ENCODE measurements around the gene A3GALT2. TPM values are rescaled to one million over a fixed set of nuclear protein-coding genes. Genes with fewer than 3 reads are reported as not detected.

The A3GALT2 gene
- total RNA-seq, 1 donor from 2014 or later, result not detected

DNA sequence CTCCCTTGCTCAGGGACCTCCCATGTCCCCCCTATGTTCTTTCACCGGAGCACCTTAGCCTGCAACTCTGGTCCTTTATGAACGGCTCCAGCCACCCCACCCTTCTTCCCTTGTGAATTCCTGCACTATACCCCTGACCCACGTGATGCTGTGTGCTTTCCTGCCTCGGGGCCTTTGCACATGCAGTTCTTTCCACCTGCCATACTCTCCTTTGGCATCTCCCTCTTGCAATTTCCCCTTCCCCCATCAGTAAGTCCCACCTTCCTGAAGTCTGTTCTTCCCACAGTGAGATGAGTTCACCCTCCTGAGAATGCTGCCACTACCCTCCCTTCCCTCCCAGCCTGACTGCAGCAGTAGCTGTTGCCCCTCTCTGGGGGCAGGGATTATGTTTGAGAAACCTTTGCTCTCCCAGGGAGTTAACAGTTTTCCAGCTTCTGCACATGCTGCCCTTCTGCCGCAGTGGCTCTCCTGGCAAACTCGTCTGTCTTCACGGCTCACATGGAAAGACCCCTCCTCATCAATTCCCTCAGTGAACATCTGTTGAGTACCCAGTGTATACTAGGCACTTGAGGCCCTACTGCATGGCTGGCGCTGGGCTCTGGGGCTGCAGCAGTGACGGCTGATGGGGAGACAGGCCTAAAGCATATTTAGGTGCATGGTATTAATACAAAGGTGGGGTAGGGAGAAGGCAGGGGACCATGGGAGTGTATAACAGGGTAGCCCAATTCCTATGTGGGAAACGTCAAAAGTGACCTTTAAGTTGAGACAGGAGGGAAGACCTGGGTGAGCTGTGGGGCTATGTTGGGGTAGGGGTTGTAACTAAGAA, 54.9 kb downstream of the A3GALT2 start:
- no peak overlapping the region for H3K27ac ChIP-seq
- H3K4me3 ChIP-seq, result no peak overlapping the region
- intact Hi-C loops (cut with DNase I), result no loop called here
- H3K9me3 ChIP-seq, result no peaks in the 10 kb centered on the region
- DNase-seq (ENCODE audit: extremely low spot score in 2 of 2), result no peak
- H3K4me1 ChIP-seq, result peaks cover 84% of the 10 kb centered on the region
- no peaks in the 10 kb centered on the region for H3K27me3 ChIP-seq
- no peaks in the 10 kb centered on the region for H3K36me3 ChIP-seq
- TF ChIP-seq POLR2AphosphoS5 (IDR thresholded peaks at IDR 0.05; ENCODE audit: insufficient read depth in 1 of 2, low read depth in 1 of 2) (no peak), POLR2A (IDR thresholded peaks at IDR 0.05) (no peak), CTCF (IDR thresholded peaks at IDR 0.05) (no peak)

- Histone ChIP-seq H3K9me3 (no peaks in the 10 kb centered on the region), H3K27me3 (no peaks in the 10 kb centered on the region), H3K36me3 (no peaks in the 10 kb centered on the region), H3K27ac (no peak overlapping the region), H3K4me3 (no peak overlapping the region), H3K4me1 (peaks cover 85% of the 10 kb centered on the region)
- TF ChIP-seq POLR2A (IDR thresholded peaks at IDR 0.05) (no peak), CTCF (IDR thresholded peaks at IDR 0.05) (no peak), POLR2AphosphoS5 (IDR thresholded peaks at IDR 0.05; ENCODE audit: insufficient read depth in 1 of 2, low read depth in 1 of 2) (no peak)
- no peak for DNase-seq (ENCODE audit: extremely low spot score in 2 of 2)
- intact Hi-C loops (cut with DNase I), result loop anchor here (5.0 kb wide), 1 partner anchor 1448 kb away; no protein-coding TSS in a partner anchor
Observed at GRCh38 chr1:33263890-33264504, 56.9 kb downstream of the A3GALT2 start.

DNA sequence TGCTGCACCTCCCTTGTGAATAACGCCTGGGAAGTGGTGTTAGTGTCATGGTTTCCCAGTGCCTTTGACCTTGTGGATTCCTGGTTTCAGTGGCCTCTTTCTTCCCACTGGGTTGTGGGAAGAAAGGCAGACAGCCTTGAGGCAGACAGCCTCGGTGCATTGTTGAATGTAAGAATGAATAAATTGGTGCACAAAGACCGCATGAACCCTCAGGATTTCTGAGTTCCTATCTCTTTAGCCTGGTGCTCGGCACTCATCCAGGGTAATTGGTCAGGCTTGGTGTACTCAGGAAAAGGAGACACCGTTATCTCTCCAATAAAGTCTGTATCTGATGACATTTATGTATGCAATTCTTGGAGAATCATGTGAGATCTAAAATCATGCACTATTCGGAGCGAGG, 59.6 kb downstream of the A3GALT2 start:
- H3K9me3 ChIP-seq, result no peaks in the 10 kb centered on the region
- H3K27me3 ChIP-seq, result no peaks in the 10 kb centered on the region
- H3K4me1 ChIP-seq, result peaks cover 82% of the 10 kb centered on the region
- no peak overlapping the region for H3K27ac ChIP-seq
- H3K4me3 ChIP-seq, result no peak overlapping the region
- H3K36me3 ChIP-seq, result no peaks in the 10 kb centered on the region
- DNase-seq (ENCODE audit: extremely low spot score in 2 of 2), result no peak
- TF ChIP-seq POLR2A (IDR thresholded peaks at IDR 0.05) (no peak), CTCF (IDR thresholded peaks at IDR 0.05) (no peak), POLR2AphosphoS5 (IDR thresholded peaks at IDR 0.05; ENCODE audit: insufficient read depth in 1 of 2, low read depth in 1 of 2) (no peak)
- intact Hi-C loops (cut with DNase I), result loop anchor here (5.0 kb wide), 1 partner anchor 1451 kb away; no protein-coding TSS in a partner anchor

DNA sequence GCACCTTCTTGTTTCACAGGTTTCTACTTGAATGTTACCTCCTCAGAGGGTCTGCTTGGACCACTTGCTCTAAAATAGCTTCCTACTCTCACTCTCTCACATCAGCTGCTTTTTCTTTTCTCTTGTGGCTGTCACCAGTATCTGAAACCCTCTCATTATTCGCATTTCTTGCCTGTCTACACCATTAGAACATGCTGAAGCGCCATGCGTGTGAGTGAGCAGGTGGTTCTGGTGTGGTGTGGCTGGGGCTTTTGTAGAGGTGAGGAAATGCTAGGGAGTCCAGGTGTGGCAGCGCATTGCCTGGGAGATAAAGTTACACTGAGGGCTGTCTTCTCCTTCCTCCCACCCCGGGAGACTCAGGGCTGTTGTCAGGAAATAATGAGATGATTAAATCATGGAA, 60.5 kb downstream of the A3GALT2 start:
- Histone ChIP-seq H3K27me3 (no peaks in the 10 kb centered on the region), H3K36me3 (no peaks in the 10 kb centered on the region), H3K9me3 (no peaks in the 10 kb centered on the region), H3K4me1 (peaks cover 76% of the 10 kb centered on the region), H3K27ac (no peak overlapping the region), H3K4me3 (no peak overlapping the region)
- TF ChIP-seq POLR2AphosphoS5 (IDR thresholded peaks at IDR 0.05; ENCODE audit: insufficient read depth in 1 of 2, low read depth in 1 of 2) (no peak), CTCF (IDR thresholded peaks at IDR 0.05) (no peak), POLR2A (IDR thresholded peaks at IDR 0.05) (no peak)
- intact Hi-C loops (cut with DNase I), result loop anchor here (5.0 kb wide), 1 partner anchor 1452 kb away; no protein-coding TSS in a partner anchor
- DNase-seq (ENCODE audit: extremely low spot score in 2 of 2), result no peak

Measured in vagina (tissue), 2 donors.